ENCODE results near the gene SEL1L2. TPM values are rescaled to one million over a fixed set of nuclear protein-coding genes. Genes with fewer than 3 reads are reported as not detected.

Gene SEL1L2
- total and polyA plus RNA-seq, 9 of the 15 experiments (the other 6 are each of a cell fraction or from before 2014, with no cell fraction given) = not detected

DNA sequence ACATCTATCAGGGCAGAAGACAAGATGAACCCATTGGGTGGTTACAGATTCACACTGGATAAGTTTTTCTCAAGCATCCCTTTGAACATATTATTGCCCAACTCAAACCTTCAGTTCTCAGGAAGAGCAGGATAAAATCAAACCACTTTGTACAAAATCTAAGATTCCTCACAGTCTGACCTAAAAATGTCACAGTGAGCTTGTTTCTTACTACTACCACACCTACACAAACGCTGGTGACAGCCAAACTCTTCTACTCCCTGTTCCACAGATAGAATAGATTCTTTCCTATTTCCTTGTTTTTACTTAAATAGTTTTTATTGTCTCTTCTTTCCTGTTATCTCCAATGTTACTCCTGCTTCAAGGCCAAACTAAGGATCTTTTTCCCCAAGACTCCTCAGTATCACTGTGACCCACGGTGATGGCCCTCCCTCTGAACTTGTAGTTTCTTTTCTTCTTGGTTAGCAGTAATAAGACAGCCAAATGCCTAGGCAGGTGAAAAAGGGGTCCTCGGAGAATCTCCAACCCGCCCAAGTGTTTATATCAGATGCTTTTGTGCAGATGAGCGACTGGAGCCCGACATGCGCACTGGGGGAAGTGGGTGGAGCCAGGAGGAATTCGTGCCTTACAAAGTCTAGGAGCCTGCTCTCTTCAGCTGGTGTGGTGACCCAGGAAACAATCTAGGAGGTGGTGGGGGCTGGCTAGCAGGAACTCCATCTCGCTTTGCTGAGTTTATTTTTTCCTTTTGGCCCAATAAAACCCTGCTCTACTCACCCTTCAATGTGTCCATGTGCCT, 53.4 kb downstream of the SEL1L2 start:
- CTCF ChIA-PET (ENCODE audit: low intra/inter-chr PET ratio) = no interaction called here
- 5% methylated on average over 9 of the region's 9 CpGs for WGBS (ENCODE audit: insufficient coverage, low coverage, missing lambda C conversion rate)
- FAIRE-seq (no peak), ATAC-seq (peak; percentile 65), DNase-seq (ENCODE audit: extremely low read depth in 1 of 4, low spot score in 3 of 4) (peak in 1 of 4 experiments; percentile 5)
- no peaks in the 10 kb centered on the region for H3K9me1 ChIP-seq (ENCODE audit: control insufficient read depth, insufficient read depth, low read length)
- no peaks in the 10 kb centered on the region for H3K27me3 ChIP-seq (ENCODE audit: control insufficient read depth in 2 of 2, insufficient read depth in 2 of 2, low read length in 2 of 2)
- intact Hi-C loops (cut with micrococcal nuclease) = no loop called here
- no peaks in the 10 kb centered on the region for H3K79me2 ChIP-seq (ENCODE audit: control insufficient read depth, insufficient read depth, low read length)
- no peaks in the 10 kb centered on the region for H3K4me1 ChIP-seq (replicated peaks in 1 of 2; ENCODE audit: control insufficient read depth in 2 of 2, insufficient read depth in 2 of 2, low read length in 2 of 2)
- TF ChIP-seq HMG20B (CRISPR knock-in tag; IDR thresholded peaks at IDR 0.05) (no peak), NR2C2 (CRISPR knock-in tag; IDR thresholded peaks at IDR 0.05) (no peak), NR2C2 (tag; IDR thresholded peaks at IDR 0.05) (0 out of 2 replicates have a peak, but pooled peaks have one; percentile 16), NRF1 (conservative IDR thresholded peaks at IDR 0.05 in 1 of 2, IDR thresholded peaks at IDR 0.05 in 1 of 2) (peak; percentile 84 to 87)
- BruUV-seq (replicated peaks) = no TSS peak
- no peaks in the 10 kb centered on the region for H4K20me1 ChIP-seq (replicated peaks; ENCODE audit: control insufficient read depth, insufficient read depth, low read length)
- H3K36me3 ChIP-seq (ENCODE audit: control insufficient read depth, insufficient read depth, low read length) = no peaks in the 10 kb centered on the region
- no peak overlapping the region for H3K4me2 ChIP-seq (ENCODE audit: insufficient read depth, low read length)
- no peak overlapping the region for H3K4me3 ChIP-seq
- in situ Hi-C loops (cut with MboI) = no loop called here
- no peak overlapping the region for H3K9ac ChIP-seq (ENCODE audit: insufficient read depth in 1 of 2, low read depth in 2 of 2, low read length in 2 of 2)
- no peaks in the 10 kb centered on the region for H3K9me3 ChIP-seq (replicated peaks; ENCODE audit: control insufficient read depth, insufficient read depth, low read depth, low read length)
- peak overlapping the region; percentile 63; the same call in 1 of the 2 replicates for H2AFZ ChIP-seq (ENCODE audit: low read depth, low read length)
- POLR2A ChIA-PET = no interaction called here
- no peak overlapping the region for H3K27ac ChIP-seq (ENCODE audit: extremely low read depth, low read depth, low read length)

Data from K562 (cell line).